PFSK-1 (cell line): ENCODE measurements around the gene SH3TC1.

Experiments used
- POLR2AphosphoS5 ChIP-seq: IDR thresholded peaks from 2 replicates; pipeline ENCODE4 v1.6.1; 2012; ENCODE audit warnings: low read depth, mild to moderate bottlenecking, control low read depth, low read length, moderate library complexity
- TAF1 ChIP-seq: IDR thresholded peaks from 2 replicates; pipeline ENCODE4 v1.6.1; 2012; ENCODE audit warnings: low read length, control low read depth, borderline replicate concordance; ENCODE audit not compliant: insufficient read depth

GRCh38 chr4:8152090-8152864 lies 46.8 kb upstream of the SH3TC1 start:
- TF ChIP-seq POLR2AphosphoS5 (no peak), TAF1 (no peak)
